Heart left ventricle (tissue), 13 donors: Measurements from ENCODE around the gene FBXL4.

ENCODE experiments used
- CTCF ChIP-seq, 12 donors: fragments of 200-600 bp; sonication (generic) in 4 of 12; IDR thresholded peaks; one replicate each; pipeline versions ENCODE4 v1.5.0 to v1.8.0; 2018 to 2022; ENCODE audit warnings: antibody characterized with exemption in 12 of 12, mild to moderate bottlenecking in 5 of 12
- POLR2A ChIP-seq, 2 donors: fragments of 450-650 bp; IDR thresholded peaks; one replicate each; pipeline ENCODE4 v1.6.1; 2017; ENCODE audit warnings: antibody characterized with exemption in 2 of 2, mild to moderate bottlenecking in 2 of 2, moderate library complexity in 2 of 2
- donor health status: ischemic (EF 13 %, LVEDD 7.1; RV severe dilation, severe dysfunction).
- donor health status: DM: no; HTN: yes; CAD: no.
- donor health status: DM: no; HTN: no; CAD: no.
- donor health status: ischemic (EF 25% LVEDD 6.9; RV normal size, moderate dysfunction).
- donor health status: ischemic (EF 25% LVEDD 5.7; RV mildly dilated, moderate dysfunction).
- donor health status: ischemic (EF 35%, LVEDD 5.7; RV mildly dilated, moderate dysfunction).
- donor health status: nonischemic (EF 11% LVEDD 7.7; RV severe dilation, severe dysfunction).
- donor health status: DM: yes; HTN: yes; CAD: no.
- donor health status: PGD.
- donor health status: ischemic (EF 29% LVEDD 5.4; RV normal size, mild dysfunction).
- donor health status: nonischemic (EF 23%, LVEDD 6.1; RV moderate dilation, normal function).

GRCh38 chr6:98834060-98835031 is 113.4 kb downstream of the FBXL4 start, which contains the start of gene POU3F2:
- no peak for TF ChIP-seq CTCF (IDR thresholded peaks at IDR 0.05)
- no peak for TF ChIP-seq POLR2A (IDR thresholded peaks at IDR 0.05)
